Subcutaneous abdominal adipose tissue (tissue), 5 donors: ENCODE measurements around the gene RNF40.
"Not testable (repeated sequence)": the region's sequence is repeated elsewhere in the genome, so short reads cannot be mapped to it uniquely, and the experiment has no call there.

Source experiments
- H3K27ac ChIP-seq: one replicate; pipeline ENCODE4 v1.7.0; 2013; ENCODE audit warnings: low read depth, mild to moderate bottlenecking, inconsistent platforms, low read length, moderate library complexity
- H3K27me3 ChIP-seq, 5 donors: one replicate each; pipeline ENCODE4 v1.7.0; 2013; ENCODE audit warnings: low read length in 5 of 5, inconsistent platforms in 1 of 5; ENCODE audit not compliant: control insufficient read depth in 5 of 5, insufficient read depth in 4 of 5
- H3K36me3 ChIP-seq, 5 donors: one replicate each; pipeline ENCODE4 v1.7.0; 2013; ENCODE audit warnings: low read length in 5 of 5; ENCODE audit not compliant: control insufficient read depth in 5 of 5, insufficient read depth in 5 of 5
- H3K4me1 ChIP-seq, 5 donors: one replicate each; pipeline ENCODE4 v1.7.0; 2013; ENCODE audit warnings: low read length in 5 of 5, mild to moderate bottlenecking in 3 of 5, moderate library complexity in 1 of 5; ENCODE audit not compliant: control insufficient read depth in 5 of 5, insufficient read depth in 5 of 5
- H3K4me3 ChIP-seq, 5 donors: one replicate each; pipeline ENCODE4 v1.7.0; 2013; ENCODE audit warnings: low read length in 5 of 5, low read depth in 1 of 5
- H3K9ac ChIP-seq, 5 donors: one replicate each; pipeline ENCODE4 v1.7.0; 2013; ENCODE audit warnings: low read length in 5 of 5, mild to moderate bottlenecking in 4 of 5, moderate library complexity in 3 of 5
- H3K9me3 ChIP-seq, 5 donors: one replicate each; pipeline ENCODE4 v1.7.0; 2013; ENCODE audit warnings: low read length in 5 of 5; ENCODE audit not compliant: control insufficient read depth in 5 of 5
- donor health status: healthy.
- donor health status: healthy.
- donor health status: healthy.
- donor health status: healthy.
- donor health status: healthy.

RNF40 gene

DNA sequence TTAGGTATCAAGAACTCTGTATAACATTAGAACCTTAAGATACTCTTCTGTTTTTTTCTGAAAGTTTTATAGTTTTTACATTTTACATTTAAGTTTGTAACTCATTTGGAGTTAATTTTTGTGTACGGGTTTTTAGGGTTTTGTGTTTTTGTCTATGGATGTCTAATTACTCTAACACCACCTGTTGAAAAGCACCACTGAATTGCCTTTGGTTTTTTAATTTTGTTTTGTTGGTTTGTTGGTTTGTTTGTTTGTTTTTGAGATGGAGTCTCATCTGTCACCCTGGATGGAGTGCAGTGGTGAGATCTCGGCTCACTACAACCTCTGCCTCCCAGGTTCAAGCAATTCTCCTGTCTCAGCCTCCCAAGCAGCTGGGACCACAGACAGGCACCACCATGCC, 54.6 kb downstream of the RNF40 start:
- Histone ChIP-seq H3K4me1 (peaks cover 0 to 20% (median 11%) of the 10 kb centered on the region in 5 donors), H3K9me3 (no peaks in the 10 kb centered on the region), H3K4me3 (no peak overlapping the region), H3K9ac (no peak overlapping the region), H3K27me3 (no peaks in the 10 kb centered on the region), H3K36me3 (no peaks in the 10 kb centered on the region), H3K27ac (no peak overlapping the region)

DNA sequence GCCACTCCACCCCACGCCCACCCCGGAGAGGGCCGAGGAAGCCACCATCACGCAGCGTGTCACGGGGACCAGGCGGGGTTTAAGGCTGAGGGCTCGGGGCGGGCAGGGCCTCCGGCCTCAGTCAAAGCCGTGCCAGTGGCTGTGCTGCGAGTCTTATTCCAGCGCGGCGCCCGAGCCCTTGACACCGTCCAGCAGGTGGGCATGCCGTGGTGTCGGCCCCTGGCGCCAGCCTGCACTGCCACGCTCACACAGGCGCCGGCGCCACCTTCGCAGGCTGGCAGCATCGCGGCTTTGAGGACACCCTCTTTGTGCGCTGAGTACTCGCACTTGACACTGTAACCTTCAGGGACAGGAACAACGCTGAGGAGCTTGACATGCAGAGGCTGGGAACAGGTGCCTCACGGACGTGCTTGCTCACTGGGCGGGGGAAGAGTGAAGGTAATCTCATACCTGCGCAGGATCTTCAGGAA, 58.9 kb downstream of the RNF40 start:
- Histone ChIP-seq H3K4me3 (no peak overlapping the region), H3K36me3 (no peaks in the 10 kb centered on the region), H3K9ac (no peak overlapping the region), H3K4me1 (no peaks in the 10 kb centered on the region), H3K9me3 (no peaks in the 10 kb centered on the region), H3K27ac (no peak overlapping the region), H3K27me3 (no peaks in the 10 kb centered on the region)

DNA sequence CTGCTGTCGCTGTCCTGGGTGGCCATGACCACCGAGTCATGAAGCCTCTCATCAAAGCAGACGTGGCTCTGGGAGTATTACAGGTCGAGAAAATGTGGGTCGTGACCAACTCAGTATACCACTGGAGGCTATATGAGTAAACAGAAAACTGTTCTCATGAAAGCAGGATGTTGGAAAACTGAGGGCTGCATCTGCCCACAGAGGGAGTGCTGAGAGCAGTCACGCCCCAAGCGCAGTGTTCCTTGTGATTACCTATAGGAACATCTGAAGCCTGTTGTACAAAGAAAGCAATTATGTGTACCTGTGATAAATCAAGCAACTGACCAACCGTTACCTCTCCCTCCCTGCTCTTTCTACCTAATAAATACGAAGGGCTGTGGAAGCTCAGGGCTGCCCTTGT, 59.3 kb downstream of the RNF40 start:
- not testable (repeated sequence) for H3K36me3 ChIP-seq, H3K9ac ChIP-seq, H3K27me3 ChIP-seq, H3K9me3 ChIP-seq, H3K27ac ChIP-seq, H3K4me3 ChIP-seq, H3K4me1 ChIP-seq

DNA sequence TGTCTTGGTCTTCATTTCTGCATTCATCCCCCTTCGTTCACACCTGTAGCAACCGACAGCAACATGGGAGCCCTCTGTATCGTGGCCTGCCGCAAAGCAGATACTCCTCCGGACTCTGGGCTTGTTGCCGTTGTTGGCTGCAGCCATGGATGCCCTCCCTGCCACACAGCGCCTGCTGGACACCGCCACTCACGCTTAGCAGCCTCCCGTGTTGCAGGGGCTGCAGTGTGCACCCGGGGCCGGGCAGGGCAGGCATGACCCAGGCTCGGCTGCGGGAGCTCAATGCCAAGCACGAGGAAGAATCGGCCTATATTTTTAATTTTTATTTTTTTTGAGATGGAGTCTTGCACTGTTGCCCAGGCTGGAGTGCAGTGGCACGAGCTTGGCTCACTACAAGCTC, 59.8 kb downstream of the RNF40 start:
- Histone ChIP-seq H3K4me1 (no peaks in the 10 kb centered on the region), H3K27me3 (no peaks in the 10 kb centered on the region), H3K27ac (no peak overlapping the region), H3K4me3 (no peak overlapping the region), H3K9me3 (no peaks in the 10 kb centered on the region), H3K9ac (no peak overlapping the region), H3K36me3 (no peaks in the 10 kb centered on the region)
